Esophagus squamous epithelium (tissue), 5 donors: ENCODE measurements around the gene SIL1. TPM values are rescaled to one million over a fixed set of nuclear protein-coding genes. Genes with fewer than 3 reads are reported as not detected.

ENCODE experiments used
- DNase-seq: peaks from one replicate; lab custom pipeline; 2025; lab: John Stamatoyannopoulos, UW
- H3K27ac ChIP-seq, 4 donors: fragments of 200-600 bp; sonication (generic); one replicate each; pipeline ENCODE4 v1.5.1; 2016 to 2019; ENCODE audit warnings: mild to moderate bottlenecking in 1 of 4
- H3K27me3 ChIP-seq, 4 donors: fragments of 200-600 bp; sonication (generic); 1 replicate in 3 of 4; 2 replicates in 1 of 4; pipeline versions ENCODE4 v1.5.1 to v1.6.0; 2017 to 2021; ENCODE audit warnings: antibody characterized with exemption in 1 of 4
- H3K36me3 ChIP-seq, 3 donors: fragments of 200-600 bp; sonication (generic); one replicate each; pipeline ENCODE4 v1.5.1; 2016 to 2019
- H3K4me1 ChIP-seq, 3 donors: fragments of 200-600 bp; sonication (generic); one replicate each; pipeline ENCODE4 v1.5.1; 2017 to 2019
- H3K4me3 ChIP-seq, 4 donors: fragments of 200-600 bp; sonication (generic); 1 replicate in 3 of 4; 2 replicates in 1 of 4; pipeline ENCODE4 v1.5.1; 2016 to 2019; ENCODE audit warnings: mild to moderate bottlenecking in 2 of 4, moderate library complexity in 1 of 4
- H3K9me3 ChIP-seq, 3 donors: fragments of 200-600 bp; sonication (generic); one replicate each; pipeline ENCODE4 v1.5.1; 2016 to 2019
- CTCF ChIP-seq, 6 experiments: fragments of 450-650 bp in 4 of 6; fragments of 200-600 bp in 2 of 6; sonication (generic) in 2 of 6; IDR thresholded peaks; one replicate each; pipeline ENCODE4 v1.5.1; 2016 to 2019; ENCODE audit warnings: antibody characterized with exemption in 6 of 6, mild to moderate bottlenecking in 4 of 6, moderate library complexity in 4 of 6
- POLR2A ChIP-seq, 4 donors: fragments of 450-650 bp; IDR thresholded peaks; one replicate each; pipeline ENCODE4 v1.6.1; 2017; ENCODE audit warnings: antibody characterized with exemption in 4 of 4, mild to moderate bottlenecking in 4 of 4, moderate library complexity in 3 of 4
- WGBS, 2 donors: methylation state at CpG; one replicate each; pipeline ENCODE4 v1.1.5; 2018; 5-methylcytosine and 5-hydroxymethylcytosine counted together
- intact Hi-C: fragments of 100-400 bp; cut with DNase I; formaldehyde crosslinking; loops from one replicate; pipeline ENCODE4 v1.15.0; 2022
- total RNA-seq, 4 donors: library from RNA; depleted of rRNA; stranded (reverse); fragments of >200 nt; gene quantifications; one replicate each; pipeline ENCODE4 v1.1.0, GENCODE V29; 2016
- donor health status: DM: yes; HTN: yes; CAD: no.

Gene SIL1
- total RNA-seq, 4 donors from 2014 or later: 18.0 to 34.6 (median 18.3) TPM

GRCh38 chr5:138949988-138950387 is 248.2 kb downstream of the SIL1 start:
- 60 to 80% methylated on average over 1 of the region's 3 CpGs for WGBS, 2 donors
- Histone ChIP-seq H3K9me3 (no peaks in the 10 kb centered on the region), H3K4me1 (peaks cover 23 to 37% (median 25%) of the 10 kb centered on the region in 3 donors), H3K4me3 (no peak overlapping the region), H3K27me3 (no peaks in the 10 kb centered on the region), H3K36me3 (peaks cover 0 to 45% (median 0%) of the 10 kb centered on the region in 3 donors), H3K27ac (no peak overlapping the region)
- intact Hi-C loops: no loop called here
- DNase-seq: no peak
- TF ChIP-seq POLR2A (IDR thresholded peaks at IDR 0.05): no peak
- TF ChIP-seq CTCF (IDR thresholded peaks at IDR 0.05): no peak

- intact Hi-C loops: no loop called here
- no peak for DNase-seq
- TF ChIP-seq POLR2A (IDR thresholded peaks at IDR 0.05) (no peak), CTCF (IDR thresholded peaks at IDR 0.05) (no peak)
- Histone ChIP-seq H3K4me3 (no peak overlapping the region), H3K9me3 (no peaks in the 10 kb centered on the region), H3K27me3 (no peaks in the 10 kb centered on the region), H3K36me3 (peaks cover 0 to 45% (median 0%) of the 10 kb centered on the region in 3 donors), H3K4me1 (peaks cover 18 to 29% (median 20%) of the 10 kb centered on the region in 3 donors), H3K27ac (no peak overlapping the region)
- WGBS, 2 donors: 80% methylated on average over 1 of the region's 4 CpGs; no CpG with 5 or more reads in 1 of the 2 donors
Measured at GRCh38 chr5:138949223-138949574, 249.0 kb downstream of the SIL1 start.

DNA sequence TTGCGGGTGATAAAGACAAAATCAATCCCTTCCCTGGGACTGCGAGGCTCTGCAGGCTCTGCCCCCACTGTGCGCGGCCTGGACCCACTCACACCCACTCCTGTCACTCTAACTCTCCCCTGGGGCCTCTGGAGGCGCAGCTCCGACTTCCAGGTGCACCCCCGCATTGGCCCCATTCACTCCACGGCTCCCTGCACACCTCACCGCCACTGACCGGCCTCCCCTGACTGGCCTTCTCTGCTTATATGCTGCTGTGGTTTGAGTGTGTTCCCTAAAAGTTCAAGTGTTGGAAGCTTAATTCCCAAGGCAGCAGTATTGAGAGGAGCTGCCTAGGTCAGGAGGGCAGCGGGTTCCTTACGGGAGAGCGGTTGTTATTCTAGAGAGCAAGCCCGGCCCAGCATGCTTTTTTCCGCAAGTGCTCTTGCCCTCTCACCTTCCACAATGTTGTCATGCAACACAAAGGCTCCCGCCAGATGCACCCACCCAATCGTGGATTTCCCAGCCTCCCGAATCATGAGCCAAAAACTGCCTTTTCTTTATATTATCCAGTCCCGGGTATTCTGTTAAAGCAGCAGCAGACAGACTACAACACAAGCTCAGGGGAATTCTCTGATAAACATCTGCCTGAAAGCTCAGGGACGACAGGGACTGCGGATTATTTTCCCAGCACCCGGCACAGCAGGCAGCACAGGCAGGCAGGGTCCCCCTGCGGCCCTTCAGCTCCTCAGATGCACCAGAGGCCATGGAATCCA is 249.5 kb downstream of the SIL1 start:
- Histone ChIP-seq H3K4me3 (no peak overlapping the region), H3K36me3 (peaks cover 0 to 45% (median 0%) of the 10 kb centered on the region in 3 donors), H3K9me3 (no peaks in the 10 kb centered on the region), H3K4me1 (peaks cover 12 to 24% (median 15%) of the 10 kb centered on the region in 3 donors), H3K27ac (no peak overlapping the region), H3K27me3 (no peaks in the 10 kb centered on the region)
- TF ChIP-seq CTCF (IDR thresholded peaks at IDR 0.05) (no peak), POLR2A (IDR thresholded peaks at IDR 0.05) (no peak)
- intact Hi-C loops: no loop called here
- 79 to 88% methylated on average over 13 to 17 of the region's 23 CpGs for WGBS, 2 donors
- DNase-seq: no peak

- H3K4me3 ChIP-seq: no peak overlapping the region
- H3K9me3 ChIP-seq: no peaks in the 10 kb centered on the region
- no peaks in the 10 kb centered on the region for H3K27me3 ChIP-seq
- no peak for DNase-seq
- peaks cover 0 to 45% (median 0%) of the 10 kb centered on the region in 3 donors for H3K36me3 ChIP-seq
- intact Hi-C loops: no loop called here
- no peak overlapping the region for H3K27ac ChIP-seq
- peaks cover 4 to 15% (median 7%) of the 10 kb centered on the region in 3 donors for H3K4me1 ChIP-seq
- TF ChIP-seq CTCF (IDR thresholded peaks at IDR 0.05) (no peak), POLR2A (IDR thresholded peaks at IDR 0.05) (no peak)
- 88 to 93% methylated on average over 2 to 5 of the region's 5 CpGs for WGBS, 2 donors
Measured at GRCh38 chr5:138947780-138948179, 250.4 kb downstream of the SIL1 start.

DNA sequence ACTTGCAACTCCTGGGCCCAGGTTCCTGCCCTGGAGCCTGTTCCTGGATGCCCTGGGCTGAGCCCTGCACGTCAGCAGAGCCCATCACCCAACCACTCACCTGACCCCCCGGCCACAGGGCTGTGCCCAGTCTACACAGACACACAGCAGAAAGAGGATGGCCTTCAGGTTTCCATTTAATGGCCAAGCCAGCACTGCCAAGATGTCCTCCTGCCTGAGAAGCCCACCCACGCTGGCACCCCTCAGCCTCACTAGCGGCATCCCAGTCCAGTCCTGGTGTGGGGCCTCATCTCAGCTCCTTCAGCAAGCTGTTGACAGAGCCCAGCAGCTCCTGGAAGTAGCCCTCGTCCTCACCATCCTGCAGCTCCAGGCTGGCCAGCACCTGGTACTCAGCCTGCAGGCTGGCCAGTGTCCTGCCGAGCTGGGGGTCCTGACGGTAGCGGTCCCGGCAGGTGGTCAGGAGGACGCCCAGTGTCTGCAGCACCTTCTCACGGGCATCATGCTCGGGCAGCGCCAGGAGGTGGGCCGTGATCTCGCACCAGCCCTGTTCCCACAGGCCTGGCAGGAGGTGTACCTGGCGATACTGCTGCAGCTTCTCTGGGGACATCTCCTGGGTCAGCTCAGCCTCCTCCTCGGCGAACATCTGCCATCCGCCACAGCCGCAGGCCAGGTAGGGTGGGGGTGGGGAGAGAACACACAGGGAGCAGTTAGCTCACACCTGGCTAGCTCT is 251.2 kb downstream of the SIL1 start:
- Histone ChIP-seq H3K4me1 (peaks cover 0 to 7% (median 0%) of the 10 kb centered on the region in 3 donors), H3K36me3 (peaks cover 0 to 45% (median 0%) of the 10 kb centered on the region in 3 donors), H3K9me3 (no peaks in the 10 kb centered on the region), H3K27ac (no peak overlapping the region), H3K4me3 (no peak overlapping the region), H3K27me3 (no peaks in the 10 kb centered on the region)
- no peak for DNase-seq
- 64 to 88% methylated on average over 4 to 9 of the region's 20 CpGs for WGBS, 2 donors
- TF ChIP-seq POLR2A (IDR thresholded peaks at IDR 0.05) (no peak), CTCF (IDR thresholded peaks at IDR 0.05) (no peak)
- intact Hi-C loops: no loop called here
